Suppressor macrophage (primary cell): ENCODE data around the gene TTC21B.

Experiments
- DNase-seq, 4 experiments: peaks; one replicate each; pipeline ENCODE4 v3.0.0-alpha.2; 2020 to 2022

Gene TTC21B

DNA sequence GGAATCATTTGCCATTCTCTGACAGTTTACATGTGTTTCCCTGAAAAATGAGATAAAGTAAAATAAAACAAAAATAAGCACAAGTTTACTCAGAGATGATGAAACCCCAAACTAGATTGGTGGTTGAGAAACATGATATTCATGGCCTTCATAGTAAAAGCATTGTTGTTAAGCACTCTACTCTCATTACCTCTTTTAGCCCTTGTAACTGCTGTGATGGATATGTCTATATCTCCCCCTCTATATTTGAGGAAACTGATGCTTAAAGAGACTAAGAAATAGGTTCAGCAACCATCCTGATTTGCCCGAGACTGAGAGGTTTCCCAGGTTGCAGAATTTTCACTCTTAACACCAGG lies 125.7 kb downstream of the TTC21B start:
- DNase-seq = no peak

DNA sequence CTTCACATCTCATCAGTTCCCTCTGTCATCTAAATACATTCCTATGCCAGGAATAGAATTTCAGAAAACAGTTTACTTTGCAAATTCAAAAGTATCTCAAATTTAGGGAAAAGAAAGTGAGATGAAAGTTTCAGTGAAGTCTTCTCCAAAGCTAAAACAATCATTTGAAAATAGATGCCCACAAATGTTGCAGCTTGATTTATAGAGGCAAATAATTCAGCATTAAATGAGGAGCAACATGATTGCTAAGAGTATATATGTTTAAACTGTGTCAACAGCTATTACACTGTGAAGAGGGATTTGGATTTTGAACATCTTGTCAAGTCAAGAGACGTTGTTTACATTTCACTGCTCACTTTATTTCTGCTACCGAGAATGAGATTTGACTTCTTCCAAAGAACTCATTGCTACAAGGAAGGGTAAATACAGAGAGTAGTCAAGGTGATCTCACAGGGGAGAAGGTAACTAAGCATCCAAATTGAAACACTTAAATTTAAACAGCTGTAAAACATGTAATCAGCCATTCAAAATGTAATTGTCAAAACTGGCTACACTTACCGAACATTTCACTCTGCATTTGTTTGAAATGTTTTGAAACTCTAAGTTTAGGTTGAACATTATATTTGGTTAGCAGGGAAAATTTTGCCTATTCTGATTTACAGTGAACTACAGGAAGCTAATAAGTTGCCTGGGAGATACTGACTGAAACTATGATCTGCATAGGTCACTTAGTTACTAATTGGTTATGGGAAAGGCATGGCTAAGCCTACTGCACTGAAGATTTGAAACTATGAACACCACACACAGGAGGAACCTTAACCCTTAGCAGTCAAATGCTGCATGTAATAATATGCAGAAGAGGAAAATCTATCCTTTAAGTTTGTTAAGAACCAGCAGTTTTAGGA lies 126.3 kb downstream of the TTC21B start:
- no peak for DNase-seq

DNA sequence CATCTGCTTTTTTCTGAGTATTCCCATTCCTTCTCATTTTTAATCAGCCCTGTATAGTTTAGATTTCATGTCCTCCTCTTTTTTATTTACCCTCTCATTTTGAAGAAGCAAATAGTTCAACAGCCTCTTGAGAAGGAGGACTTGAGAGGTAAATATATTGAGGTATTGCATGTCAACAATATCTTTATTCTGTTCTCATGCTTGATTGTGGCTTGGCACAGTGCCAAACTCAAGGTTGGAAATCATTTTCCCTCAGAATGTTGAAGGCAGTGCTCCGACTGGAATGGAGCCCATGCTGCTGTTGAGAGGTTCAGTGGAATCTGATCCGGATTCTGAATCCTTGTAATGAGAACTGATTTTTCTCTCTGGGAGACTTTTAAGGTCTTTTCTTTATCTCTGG lies 128.5 kb downstream of the TTC21B start:
- DNase-seq = no peak
